NCI-H1417 treated with DMSO at 0.1 percent for 48 hours (cell line): ENCODE data around the gene PPIA.
"Not testable (repeated sequence)": the region's sequence is repeated elsewhere in the genome, so short reads cannot be mapped to it uniquely, and the experiment has no call there.

Experiments used
- DNase-seq: peaks from one replicate; lab custom pipeline; 2025; lab: John Stamatoyannopoulos, UW

Gene PPIA

GRCh38 chr7:44827567-44827966 lies 31.1 kb downstream of the PPIA start:
- DNase-seq, result no peak

GRCh38 chr7:44838751-44839150 lies 42.3 kb downstream of the PPIA start:
- DNase-seq, result no peak

DNA sequence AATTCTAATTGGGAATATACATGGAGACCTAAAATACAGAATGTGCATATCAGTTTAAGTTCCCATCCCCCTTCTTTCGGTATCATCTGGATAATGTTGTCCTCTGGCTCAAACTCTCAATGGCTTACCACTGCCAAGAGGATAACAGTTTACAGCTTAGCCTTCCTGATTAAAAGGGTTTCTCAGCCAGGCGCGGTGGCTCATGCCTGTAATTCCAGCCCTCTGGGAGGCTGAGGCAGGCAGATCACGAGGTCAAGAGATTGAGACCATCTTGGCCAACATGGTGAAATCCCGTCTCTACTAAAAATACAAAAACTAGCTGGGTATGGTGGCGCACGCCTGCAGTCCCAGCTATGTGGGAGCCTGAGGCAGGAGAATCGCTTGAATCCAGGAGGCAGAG lies 46.2 kb downstream of the PPIA start:
- not testable (repeated sequence) for DNase-seq

DNA sequence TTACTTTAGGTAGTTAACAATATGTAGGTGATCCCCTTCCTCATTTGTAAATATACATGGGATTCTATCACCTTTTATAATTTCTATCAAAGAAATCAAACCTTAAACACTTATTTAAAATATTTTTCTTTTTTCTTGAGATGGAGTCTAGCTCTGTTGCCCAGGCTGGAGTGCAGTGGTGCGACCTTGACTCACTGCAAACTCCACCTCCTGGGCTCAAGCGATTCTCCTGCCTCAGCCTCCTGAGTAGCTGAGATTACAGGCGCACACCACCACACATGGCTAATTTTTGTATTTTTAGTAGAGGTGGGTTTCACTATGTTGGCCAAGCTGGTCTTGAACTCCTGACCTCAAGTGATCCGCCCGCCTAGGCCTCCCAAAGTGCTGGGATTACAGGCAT lies 47.0 kb downstream of the PPIA start:
- DNase-seq, result not testable (repeated sequence)

DNA sequence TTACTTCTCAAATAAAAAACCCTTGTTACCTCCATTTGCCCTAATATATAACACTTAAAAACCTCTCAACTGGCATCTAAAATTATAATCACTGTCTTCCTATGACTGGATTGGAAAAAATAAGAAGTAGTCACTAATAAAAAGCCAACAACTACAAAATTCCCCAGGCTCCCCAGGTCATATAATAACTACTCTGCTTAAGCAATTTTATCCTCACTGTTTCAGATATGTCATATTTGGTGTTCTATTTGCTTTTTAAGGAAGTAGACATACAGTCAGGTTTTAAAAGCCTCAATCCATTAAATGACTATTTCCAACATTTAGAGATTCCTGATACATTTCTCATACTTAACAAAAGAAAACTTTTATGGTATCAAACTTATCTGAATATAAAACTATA lies 49.0 kb downstream of the PPIA start:
- no peak for DNase-seq

- not testable (repeated sequence) for DNase-seq
Observed at GRCh38 chr7:44846390-44846789, 49.9 kb downstream of the PPIA start.

GRCh38 chr7:44846816-44847508 lies 50.5 kb downstream of the PPIA start:
- DNase-seq, result no peak

DNA sequence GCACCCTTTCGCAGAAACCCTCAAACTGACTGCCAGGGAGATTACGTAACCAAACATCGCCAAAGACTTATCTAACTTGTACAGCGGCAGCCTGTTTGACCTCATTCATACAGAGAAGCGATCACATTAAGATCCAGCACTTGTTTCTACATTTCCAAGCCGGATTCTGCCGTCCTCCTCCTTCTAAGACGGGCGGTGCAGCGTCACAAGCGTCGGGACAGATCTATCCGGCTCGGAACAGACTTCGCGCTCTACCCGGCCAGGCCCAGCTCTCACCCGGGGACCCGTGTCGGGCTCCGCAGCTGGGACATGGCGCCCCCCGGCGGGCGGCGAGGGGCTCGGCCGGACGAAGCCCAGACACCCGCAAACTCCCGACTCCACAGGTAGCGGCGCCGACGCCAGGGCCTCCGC lies 51.0 kb downstream of the PPIA start:
- DNase-seq, result no peak

DNA sequence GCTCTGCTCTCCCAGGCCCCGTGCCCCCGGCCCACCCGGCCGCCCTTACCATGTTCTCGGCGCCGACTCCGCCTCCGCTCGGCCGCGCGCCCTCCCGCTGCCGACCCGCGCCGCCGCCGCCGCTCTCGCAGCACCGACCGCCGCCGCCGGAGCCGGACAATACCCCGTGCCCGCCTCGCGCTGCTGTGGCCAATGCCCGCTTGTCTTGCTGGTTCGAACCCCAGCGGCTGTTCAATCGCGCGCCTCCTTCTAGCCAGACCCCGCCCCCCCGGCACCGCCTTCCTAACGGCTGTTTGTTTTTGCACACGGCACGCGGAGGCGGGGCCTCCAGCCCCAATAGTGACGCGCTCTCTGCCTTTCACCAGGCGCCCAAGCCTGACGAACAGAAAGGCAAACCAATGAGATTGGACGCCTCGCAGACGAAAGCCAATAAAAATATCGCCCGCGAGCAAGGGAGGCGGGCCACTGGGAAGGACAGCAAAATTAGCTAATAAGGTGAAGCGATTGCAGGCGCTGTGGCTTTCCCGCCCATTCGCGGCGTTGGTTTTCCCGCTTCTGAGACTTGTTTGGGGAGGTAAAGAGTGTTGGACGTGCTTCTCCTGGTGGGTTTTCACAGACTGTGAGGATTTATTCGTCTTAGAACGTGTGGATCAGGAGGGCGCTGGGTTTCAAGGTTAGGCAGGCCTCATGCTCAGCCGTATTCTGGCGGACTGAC lies 51.6 kb downstream of the PPIA start, which contains the start of gene H2AZ2:
H2AZ2 (minus strand) TSS at position 168 of the 715 bp plus-strand sequence; CDS start at position 52, 116 bp downstream.
- peak; percentile 100 for DNase-seq

GRCh38 chr7:44849259-44849884 lies 52.9 kb downstream of the PPIA start:
- no peak for DNase-seq

DNA sequence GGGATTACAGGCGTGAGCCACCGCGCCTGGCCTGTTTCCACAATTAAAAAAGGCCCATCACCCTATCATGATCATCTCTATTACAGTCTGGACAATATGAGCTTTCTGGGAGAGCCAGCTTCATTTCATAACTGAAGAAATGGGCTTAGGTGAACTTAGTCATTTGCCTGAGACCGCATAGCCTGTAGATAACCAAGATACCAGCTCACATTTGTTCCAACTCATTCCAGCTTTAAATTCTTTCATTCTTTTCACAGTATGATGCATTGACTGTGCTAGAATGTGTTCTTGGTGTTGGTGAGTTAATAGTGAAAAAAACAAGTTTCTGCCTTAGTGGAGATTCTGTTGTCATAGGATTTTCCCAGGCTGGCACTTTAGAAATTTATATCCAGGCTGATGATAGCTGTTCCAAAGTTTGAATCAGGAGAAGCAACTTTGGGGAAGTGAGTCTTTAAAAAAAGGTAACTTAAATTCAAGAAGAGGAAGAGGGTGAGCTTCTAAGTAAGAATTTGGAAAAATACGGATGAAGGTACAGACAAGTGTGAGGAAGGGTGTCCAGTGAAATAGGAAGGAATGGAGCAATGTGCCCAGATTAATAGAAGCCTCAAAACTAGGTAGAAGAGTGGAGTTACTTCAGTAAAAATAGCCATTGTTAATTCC lies 53.5 kb downstream of the PPIA start:
- no peak for DNase-seq

DNA sequence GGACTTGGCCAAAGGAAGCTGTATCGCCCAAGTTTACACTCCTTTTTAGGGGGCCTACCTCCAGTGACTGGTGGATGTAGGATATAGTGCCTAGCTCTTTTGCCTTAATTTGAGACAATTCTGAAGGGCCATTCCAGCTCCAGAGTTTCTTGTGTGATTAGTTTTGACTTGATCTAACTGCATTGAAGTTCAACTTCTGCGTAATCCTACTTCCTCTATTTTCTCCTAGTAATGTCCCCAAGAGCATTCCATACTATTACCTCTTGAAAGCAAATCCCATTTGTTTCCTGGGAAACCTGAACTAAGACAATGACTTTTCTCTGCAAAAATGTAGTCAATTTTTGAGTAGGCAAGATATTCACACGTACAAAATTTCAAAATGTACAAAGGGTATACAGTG lies 56.1 kb downstream of the PPIA start:
- DNase-seq, result no peak
